ENCODE measurements around the gene ETV2.
"Not testable (repeated sequence)": the region's sequence is repeated elsewhere in the genome, so short reads cannot be mapped to it uniquely, and the experiment has no call there.

The ETV2 gene, protein sequence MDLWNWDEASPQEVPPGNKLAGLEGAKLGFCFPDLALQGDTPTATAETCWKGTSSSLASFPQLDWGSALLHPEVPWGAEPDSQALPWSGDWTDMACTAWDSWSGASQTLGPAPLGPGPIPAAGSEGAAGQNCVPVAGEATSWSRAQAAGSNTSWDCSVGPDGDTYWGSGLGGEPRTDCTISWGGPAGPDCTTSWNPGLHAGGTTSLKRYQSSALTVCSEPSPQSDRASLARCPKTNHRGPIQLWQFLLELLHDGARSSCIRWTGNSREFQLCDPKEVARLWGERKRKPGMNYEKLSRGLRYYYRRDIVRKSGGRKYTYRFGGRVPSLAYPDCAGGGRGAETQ

DNA sequence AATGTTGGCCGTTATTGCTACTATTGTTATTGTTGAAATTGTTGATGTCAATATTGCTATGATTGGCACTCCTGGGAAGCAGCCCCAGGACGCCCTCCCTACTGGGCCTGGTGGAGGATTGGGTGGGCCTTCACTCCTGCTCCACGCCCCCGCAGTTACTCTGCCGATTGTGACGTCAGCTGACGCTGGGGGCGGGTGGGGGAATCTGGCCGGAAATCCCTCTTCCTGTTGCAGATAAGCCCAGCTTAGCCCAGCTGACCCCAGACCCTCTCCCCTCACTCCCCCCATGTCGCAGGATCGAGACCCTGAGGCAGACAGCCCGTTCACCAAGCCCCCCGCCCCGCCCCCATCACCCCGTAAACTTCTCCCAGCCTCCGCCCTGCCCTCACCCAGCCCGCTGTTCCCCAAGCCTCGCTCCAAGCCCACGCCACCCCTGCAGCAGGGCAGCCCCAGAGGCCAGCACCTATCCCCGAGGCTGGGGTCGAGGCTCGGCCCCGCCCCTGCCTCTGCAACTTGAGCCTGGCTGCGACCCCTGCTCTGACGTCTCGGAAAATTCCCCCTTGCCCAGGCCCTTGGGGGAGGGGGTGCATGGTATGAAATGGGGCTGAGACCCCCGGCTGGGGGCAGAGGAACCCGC, at the start of gene ETV2:
TSS of gene ETV2 (plus strand) at position 231 of the 637 bp plus-strand sequence. CDS start 716 bp downstream, outside the sequence.
- DNase-seq (ENCODE audit: low read depth): peak; percentile 54
- H3K4me3 ChIP-seq (ENCODE audit: control insufficient read depth, low read depth, low read length): peak within 1 kb of the TSS; percentile 6
- TF ChIP-seq, protein P1, sequence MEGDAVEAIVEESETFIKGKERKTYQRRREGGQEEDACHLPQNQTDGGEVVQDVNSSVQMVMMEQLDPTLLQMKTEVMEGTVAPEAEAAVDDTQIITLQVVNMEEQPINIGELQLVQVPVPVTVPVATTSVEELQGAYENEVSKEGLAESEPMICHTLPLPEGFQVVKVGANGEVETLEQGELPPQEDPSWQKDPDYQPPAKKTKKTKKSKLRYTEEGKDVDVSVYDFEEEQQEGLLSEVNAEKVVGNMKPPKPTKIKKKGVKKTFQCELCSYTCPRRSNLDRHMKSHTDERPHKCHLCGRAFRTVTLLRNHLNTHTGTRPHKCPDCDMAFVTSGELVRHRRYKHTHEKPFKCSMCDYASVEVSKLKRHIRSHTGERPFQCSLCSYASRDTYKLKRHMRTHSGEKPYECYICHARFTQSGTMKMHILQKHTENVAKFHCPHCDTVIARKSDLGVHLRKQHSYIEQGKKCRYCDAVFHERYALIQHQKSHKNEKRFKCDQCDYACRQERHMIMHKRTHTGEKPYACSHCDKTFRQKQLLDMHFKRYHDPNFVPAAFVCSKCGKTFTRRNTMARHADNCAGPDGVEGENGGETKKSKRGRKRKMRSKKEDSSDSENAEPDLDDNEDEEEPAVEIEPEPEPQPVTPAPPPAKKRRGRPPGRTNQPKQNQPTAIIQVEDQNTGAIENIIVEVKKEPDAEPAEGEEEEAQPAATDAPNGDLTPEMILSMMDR (conservative IDR thresholded peaks at IDR 0.05; ENCODE audit: control insufficient read depth, insufficient read depth, low read depth, low read length): no peak

DNA sequence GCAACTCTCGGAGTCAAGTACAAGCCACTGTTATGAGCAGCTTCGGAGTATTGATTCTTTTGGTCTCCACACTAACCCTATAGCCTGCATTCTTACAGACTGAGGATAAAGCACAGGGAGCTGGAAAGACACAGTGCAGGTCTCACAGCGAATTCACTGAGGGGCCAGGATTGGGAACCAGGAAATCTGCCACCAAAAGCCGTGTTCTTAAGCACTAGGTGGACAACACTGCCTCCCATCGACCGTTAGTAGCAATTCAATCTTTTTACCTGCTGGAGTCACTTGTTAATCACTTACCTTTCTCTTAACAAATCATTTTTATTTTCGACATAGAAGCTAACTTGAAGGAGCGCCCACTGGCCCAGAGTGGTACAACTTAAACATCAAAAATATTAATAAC, 49.3 kb upstream of the ETV2 start:
- no peak overlapping the region for H3K4me3 ChIP-seq (ENCODE audit: control insufficient read depth, low read depth, low read length)
- DNase-seq (ENCODE audit: low read depth): peak; percentile 57
- TF ChIP-seq, protein P1 (conservative IDR thresholded peaks at IDR 0.05; ENCODE audit: control insufficient read depth, insufficient read depth, low read depth, low read length): peak; percentile 62

DNA sequence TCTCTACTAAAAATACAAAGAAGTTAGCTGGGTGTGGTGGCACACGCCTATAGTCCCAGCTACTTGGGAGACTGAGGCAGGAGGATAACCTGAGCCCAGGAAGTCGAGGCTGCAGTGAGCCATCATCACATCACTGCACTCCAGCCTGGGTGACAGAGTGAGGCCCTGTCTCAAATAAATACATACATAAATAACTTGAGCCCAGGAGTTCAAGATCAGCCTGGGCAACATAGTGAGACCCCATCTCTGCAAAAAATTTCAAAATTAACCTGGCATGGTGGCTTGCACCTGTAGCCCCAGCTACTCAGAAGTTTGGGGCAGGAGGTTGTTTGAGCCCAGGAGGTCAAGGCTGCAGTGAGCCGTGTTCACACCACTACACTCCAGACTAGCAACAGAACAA, 46.5 kb upstream of the ETV2 start:
- not testable (repeated sequence) for H3K4me3 ChIP-seq (ENCODE audit: control insufficient read depth, low read depth, low read length); DNase-seq (ENCODE audit: low read depth)

DNA sequence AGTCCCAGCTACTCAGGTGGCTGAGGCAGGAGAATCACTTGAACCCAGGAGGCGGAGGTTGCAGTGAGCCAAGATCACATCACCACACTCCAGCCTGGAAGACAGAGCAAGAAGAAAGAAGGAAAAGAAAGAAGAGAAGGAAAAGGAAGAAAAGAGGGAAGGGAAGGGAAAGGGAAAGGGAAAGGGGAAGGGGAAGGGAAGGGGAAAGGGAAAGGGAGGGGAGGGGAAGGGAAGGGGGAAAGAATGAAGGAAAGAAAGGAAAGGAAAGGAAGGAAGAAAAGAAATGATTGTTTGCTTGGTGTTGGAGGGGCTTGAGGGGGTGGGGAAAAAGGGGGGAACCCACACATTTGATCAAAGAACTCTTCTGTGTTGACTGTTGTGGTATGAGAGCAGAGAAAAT, 45.6 kb upstream of the ETV2 start:
- DNase-seq (ENCODE audit: low read depth): no peak
- no peak overlapping the region for H3K4me3 ChIP-seq (ENCODE audit: control insufficient read depth, low read depth, low read length)
- TF ChIP-seq, protein P1 (conservative IDR thresholded peaks at IDR 0.05; ENCODE audit: control insufficient read depth, insufficient read depth, low read depth, low read length): no peak

DNA sequence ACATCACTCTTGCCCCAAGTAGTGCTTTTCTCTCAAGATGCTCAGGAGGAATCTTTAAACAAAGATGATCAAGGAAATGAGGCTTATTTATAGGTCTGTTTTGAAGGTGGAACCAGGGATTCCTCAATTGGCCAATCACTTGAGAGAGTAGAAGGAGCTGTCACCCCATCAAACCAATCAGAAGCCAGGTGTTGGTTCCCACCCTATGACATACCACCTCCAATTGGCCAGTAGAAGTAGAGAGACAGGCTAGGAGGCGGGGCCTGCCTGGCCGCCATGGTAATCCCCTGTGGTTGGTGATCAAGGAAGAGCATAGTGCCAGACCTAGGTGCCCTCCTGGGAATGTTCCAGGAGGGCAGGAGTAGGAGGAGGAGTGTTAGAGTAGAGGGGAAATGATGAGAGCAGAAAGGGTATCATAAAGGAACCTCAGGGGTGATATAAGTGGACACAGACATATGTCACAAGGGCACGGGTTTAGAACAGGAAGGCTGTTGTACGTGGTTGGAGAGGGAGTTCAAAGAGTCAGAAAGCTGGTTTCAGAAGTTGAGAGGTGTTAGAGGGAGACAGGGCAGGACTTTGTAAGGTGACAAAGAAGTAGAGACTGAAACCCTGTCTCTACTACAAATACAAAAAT, 45.1 kb upstream of the ETV2 start:
- H3K4me3 ChIP-seq (ENCODE audit: control insufficient read depth, low read depth, low read length): no peak overlapping the region
- TF ChIP-seq, protein P1 (conservative IDR thresholded peaks at IDR 0.05; ENCODE audit: control insufficient read depth, insufficient read depth, low read depth, low read length): no peak
- peak; percentile 27 for DNase-seq (ENCODE audit: low read depth)

DNA sequence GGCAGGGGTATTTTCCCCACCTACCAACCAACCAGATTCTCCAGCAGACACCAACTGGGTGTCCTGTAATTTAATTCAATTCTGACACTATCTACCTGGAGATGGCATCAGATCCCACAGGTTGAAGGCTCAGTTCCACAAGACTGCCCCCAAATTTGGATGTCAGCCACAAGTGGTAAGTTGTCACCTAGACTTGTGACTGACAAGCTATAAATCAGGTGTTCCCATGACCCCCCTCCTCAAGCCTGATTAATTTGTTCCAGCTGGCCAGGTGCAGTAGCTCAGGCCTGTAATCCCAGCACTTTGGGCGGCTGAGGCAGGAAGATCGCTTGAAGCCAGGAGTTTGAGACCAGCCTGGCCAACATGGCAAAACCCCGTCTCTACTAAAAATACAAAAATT, 39.6 kb upstream of the ETV2 start:
- DNase-seq (ENCODE audit: low read depth): no peak
- H3K4me3 ChIP-seq (ENCODE audit: control insufficient read depth, low read depth, low read length): no peak overlapping the region
- TF ChIP-seq, protein P1 (conservative IDR thresholded peaks at IDR 0.05; ENCODE audit: control insufficient read depth, insufficient read depth, low read depth, low read length): no peak

DNA sequence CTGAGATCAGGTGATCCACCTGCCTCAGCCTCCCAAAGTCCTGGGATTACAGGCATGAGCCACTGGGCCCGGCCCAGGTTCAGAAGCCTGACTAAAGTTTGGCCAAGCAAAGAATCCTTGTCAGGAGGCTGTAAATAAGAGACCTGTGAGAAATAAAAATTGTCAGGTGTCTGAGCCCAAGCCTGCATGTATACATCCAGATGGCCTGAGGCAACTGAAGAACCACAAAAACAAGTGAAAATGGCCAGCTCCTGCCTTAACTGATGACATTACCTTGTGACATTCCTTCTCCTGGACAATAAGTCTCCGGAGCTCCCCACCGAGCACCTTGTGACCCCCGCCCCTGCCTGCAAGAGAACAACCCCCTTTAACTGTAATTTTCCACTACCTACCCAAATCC, 37.1 kb upstream of the ETV2 start:
- not testable (repeated sequence) for H3K4me3 ChIP-seq (ENCODE audit: control insufficient read depth, low read depth, low read length); DNase-seq (ENCODE audit: low read depth)

DNA sequence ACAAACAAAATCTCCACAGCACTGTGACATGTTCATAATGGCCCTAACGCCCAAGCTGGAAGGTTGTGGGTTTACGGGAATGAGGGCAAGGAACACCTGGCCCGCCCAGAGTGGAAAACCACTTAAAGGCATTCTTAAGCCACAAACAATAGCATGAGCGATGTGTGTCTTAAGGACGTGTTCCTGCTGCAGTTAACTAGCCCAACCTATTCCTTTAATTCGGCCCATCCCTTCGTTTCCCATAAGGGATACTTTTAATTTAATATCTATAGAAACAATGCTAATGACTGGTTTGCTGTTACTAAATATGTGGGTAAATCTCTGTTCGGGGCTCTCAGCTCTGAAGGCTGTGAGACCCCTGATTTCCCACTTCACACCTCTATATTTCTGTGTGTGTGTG, 34.4 kb upstream of the ETV2 start:
- not testable (repeated sequence) for DNase-seq (ENCODE audit: low read depth); H3K4me3 ChIP-seq (ENCODE audit: control insufficient read depth, low read depth, low read length)
